PC-9 (cell line): ENCODE data around the gene LCN12. TPM values are rescaled to one million over a fixed set of nuclear protein-coding genes. Genes with fewer than 3 reads are reported as not detected.

Experiments used
- BruUV-seq: library from RNA; stranded (reverse); fragments of 400-500 nt; replicated peaks from 2 replicates; lab custom pipeline; 2021; lab: Mats Ljungman, UMichigan
- CTCF ChIA-PET: fragments of 300-600 bp; sonication (Branson Sonifier 250); formaldehyde crosslinking; loops from one replicate; lab custom pipeline; 2022; ENCODE audit warnings: antibody characterized with exemption; lab: Charles Lee
- POLR2A ChIA-PET: fragments of 300-600 bp; sonication (Branson Sonifier 250); formaldehyde crosslinking; loops from one replicate; lab custom pipeline; 2022; ENCODE audit warnings: antibody characterized with exemption; ENCODE audit not compliant: unreplicated experiment; lab: Charles Lee
- DNase-seq, 2 experiments: peaks; one replicate each; pipeline versions ENCODE4 v3.0.0 to v3.0.0-alpha.2; 2015 to 2022; ENCODE audit warnings: mixed read lengths in 1 of 2
- H2AFZ ChIP-seq: fragments of 200-600 bp; sonication (generic); 2 replicates; pipeline ENCODE4 v1.8.1; 2017; ENCODE audit warnings: antibody characterized with exemption
- H3F3A ChIP-seq: fragments of 200-600 bp; sonication (generic); 2 replicates; pipeline ENCODE4 v1.8.1; 2017; ENCODE audit warnings: antibody characterized with exemption, mild to moderate bottlenecking, low read depth; ENCODE audit not compliant: insufficient read depth
- H3K27ac ChIP-seq: fragments of 200-600 bp; sonication (generic); 2 replicates; pipeline ENCODE4 v1.6.1; 2016; ENCODE audit warnings: mixed run types
- H3K27me3 ChIP-seq: fragments of 200-600 bp; sonication (generic); 2 replicates; pipeline ENCODE4 v1.6.1; 2016; ENCODE audit warnings: low read depth, mixed run types; ENCODE audit not compliant: insufficient read depth
- H3K36me3 ChIP-seq: fragments of 200-600 bp; sonication (generic); 2 replicates; pipeline ENCODE4 v1.6.1; 2016; ENCODE audit warnings: low read depth, mixed run types
- H3K4me1 ChIP-seq: fragments of 200-600 bp; sonication (generic); replicated peaks from 2 replicates; pipeline ENCODE4 v1.6.1; 2016; ENCODE audit warnings: mixed run types; ENCODE audit not compliant: insufficient read depth
- H3K4me2 ChIP-seq: fragments of 200-600 bp; sonication (generic); 2 replicates; pipeline ENCODE4 v1.6.1; 2017; ENCODE audit warnings: mixed run types
- H3K4me3 ChIP-seq: fragments of 200-600 bp; sonication (generic); 2 replicates; pipeline ENCODE4 v1.6.1; 2016; ENCODE audit warnings: mixed run types
- H3K79me2 ChIP-seq: fragments of 200-600 bp; sonication (generic); 2 replicates; pipeline ENCODE4 v1.6.1; 2017; ENCODE audit warnings: low read depth, mixed run types
- H3K9me2 ChIP-seq: fragments of 200-600 bp; sonication (generic); 2 replicates; pipeline ENCODE4 v1.8.1; 2017; ENCODE audit warnings: mild to moderate bottlenecking; ENCODE audit not compliant: insufficient read depth
- H3K9me3 ChIP-seq: fragments of 200-600 bp; sonication (generic); 2 replicates; pipeline ENCODE4 v1.8.1; 2016; ENCODE audit warnings: low read depth; ENCODE audit not compliant: insufficient read depth
- H4K20me1 ChIP-seq: fragments of 200-600 bp; sonication (generic); 2 replicates; pipeline ENCODE4 v1.8.1; 2017; ENCODE audit not compliant: insufficient read depth
- EZH2 ChIP-seq: fragments of 200-600 bp; sonication (generic); IDR thresholded peaks from 2 replicates; pipeline ENCODE4 v1.8.0; 2017; ENCODE audit warnings: antibody characterized with exemption, low read depth
- intact Hi-C: fragments of 100-400 bp; cut with micrococcal nuclease; formaldehyde crosslinking; loops from one replicate; pipeline ENCODE4 v1.10.0; 2022; ENCODE audit not compliant: unreplicated experiment
- total RNA-seq: library from RNA; stranded (reverse); gene quantifications from 2 replicates; pipeline ENCODE4 v1.2.3, GENCODE V29; 2021
- TF ChIP-seq, protein P1 (sequence below): fragments of 200-600 bp; sonication (generic); conservative IDR thresholded peaks from 2 replicates; pipeline ENCODE4 v1.6.1; 2017; ENCODE audit warnings: mixed run types, antibody characterized with exemption, mild to moderate bottlenecking, moderate library complexity

The LCN12 gene
- total RNA-seq, 1 experiment from 2014 or later, result 9.3 TPM

DNA sequence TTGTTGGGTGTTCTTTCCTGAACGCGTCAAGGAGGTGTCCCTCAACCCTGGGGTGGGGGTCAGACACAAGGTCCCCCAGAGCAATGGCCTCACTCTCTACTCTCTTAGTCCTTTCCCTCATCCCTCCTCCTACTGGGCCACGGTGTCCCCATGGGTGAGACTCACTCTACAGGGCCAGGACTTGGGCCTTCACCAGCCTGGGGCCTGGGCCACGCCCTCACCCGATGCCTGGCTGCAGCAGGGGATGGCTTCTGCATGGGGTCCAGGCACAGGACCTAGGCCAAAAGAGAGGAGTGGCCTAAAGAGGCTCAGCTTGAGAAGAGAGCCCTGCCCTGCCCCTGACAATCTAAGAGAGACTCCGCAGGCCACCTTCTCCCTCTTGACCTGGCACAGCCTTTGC is 5.8 kb downstream of the LCN12 start:
- CTCF ChIA-PET, result no interaction called here
- no peaks in the 10 kb centered on the region for H4K20me1 ChIP-seq
- H3K36me3 ChIP-seq, result no peaks in the 10 kb centered on the region
- no peak for DNase-seq
- no peak overlapping the region for H3K27ac ChIP-seq
- no peak overlapping the region for H3K4me2 ChIP-seq
- no peaks in the 10 kb centered on the region for H3K79me2 ChIP-seq
- no peaks in the 10 kb centered on the region for H3K9me3 ChIP-seq
- POLR2A ChIA-PET, result no interaction called here
- H3K9me2 ChIP-seq, result no peaks in the 10 kb centered on the region
- no peak overlapping the region for H3K4me3 ChIP-seq
- H3K4me1 ChIP-seq, result no peaks in the 10 kb centered on the region
- TF ChIP-seq EZH2, result no peak
- TF ChIP-seq, protein P1, sequence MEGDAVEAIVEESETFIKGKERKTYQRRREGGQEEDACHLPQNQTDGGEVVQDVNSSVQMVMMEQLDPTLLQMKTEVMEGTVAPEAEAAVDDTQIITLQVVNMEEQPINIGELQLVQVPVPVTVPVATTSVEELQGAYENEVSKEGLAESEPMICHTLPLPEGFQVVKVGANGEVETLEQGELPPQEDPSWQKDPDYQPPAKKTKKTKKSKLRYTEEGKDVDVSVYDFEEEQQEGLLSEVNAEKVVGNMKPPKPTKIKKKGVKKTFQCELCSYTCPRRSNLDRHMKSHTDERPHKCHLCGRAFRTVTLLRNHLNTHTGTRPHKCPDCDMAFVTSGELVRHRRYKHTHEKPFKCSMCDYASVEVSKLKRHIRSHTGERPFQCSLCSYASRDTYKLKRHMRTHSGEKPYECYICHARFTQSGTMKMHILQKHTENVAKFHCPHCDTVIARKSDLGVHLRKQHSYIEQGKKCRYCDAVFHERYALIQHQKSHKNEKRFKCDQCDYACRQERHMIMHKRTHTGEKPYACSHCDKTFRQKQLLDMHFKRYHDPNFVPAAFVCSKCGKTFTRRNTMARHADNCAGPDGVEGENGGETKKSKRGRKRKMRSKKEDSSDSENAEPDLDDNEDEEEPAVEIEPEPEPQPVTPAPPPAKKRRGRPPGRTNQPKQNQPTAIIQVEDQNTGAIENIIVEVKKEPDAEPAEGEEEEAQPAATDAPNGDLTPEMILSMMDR, result no peak
- H3F3A ChIP-seq, result peaks cover 6% of the 10 kb centered on the region; the same call in 1 of the 2 replicates
- H2AFZ ChIP-seq, result no peak overlapping the region
- H3K27me3 ChIP-seq, result no peaks in the 10 kb centered on the region
- BruUV-seq, result no TSS peak
- intact Hi-C loops, result no loop called here

DNA sequence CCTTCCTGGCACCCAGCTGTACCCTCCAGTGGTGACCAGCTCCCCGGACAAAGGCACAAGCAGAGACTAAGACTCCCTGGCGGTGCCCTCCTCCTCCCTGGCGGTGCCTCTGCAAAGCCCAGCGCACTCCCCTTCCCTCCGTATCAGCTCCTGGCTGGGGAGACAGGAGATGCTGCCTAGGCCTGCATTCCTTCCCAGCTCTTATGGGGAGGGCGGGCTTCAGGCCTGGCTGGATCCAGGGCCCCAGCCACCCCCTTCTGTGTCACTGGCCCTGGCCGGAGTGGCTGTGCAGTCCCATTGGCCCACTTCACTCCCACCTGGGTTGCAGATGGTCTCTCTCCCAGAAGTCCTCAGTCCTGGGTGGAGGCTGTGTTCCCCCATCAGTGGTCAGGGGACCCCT is 6.4 kb downstream of the LCN12 start:
- Histone ChIP-seq H3K79me2 (no peaks in the 10 kb centered on the region), H3K4me1 (no peaks in the 10 kb centered on the region), H3K27me3 (no peaks in the 10 kb centered on the region), H3K36me3 (no peaks in the 10 kb centered on the region), H3K4me3 (no peak overlapping the region), H3K4me2 (no peak overlapping the region), H2AFZ (no peak overlapping the region), H3K9me2 (no peaks in the 10 kb centered on the region), H3K27ac (no peak overlapping the region), H4K20me1 (no peaks in the 10 kb centered on the region), H3K9me3 (no peaks in the 10 kb centered on the region), H3F3A (peaks cover 8% of the 10 kb centered on the region; the same call in 1 of the 2 replicates)
- ChIA-PET POLR2A (no interaction called here), CTCF (no interaction called here)
- intact Hi-C loops, result no loop called here
- DNase-seq, result no peak
- TF ChIP-seq EZH2, result no peak
- TF ChIP-seq, protein P1, result no peak
- no TSS peak for BruUV-seq

DNA sequence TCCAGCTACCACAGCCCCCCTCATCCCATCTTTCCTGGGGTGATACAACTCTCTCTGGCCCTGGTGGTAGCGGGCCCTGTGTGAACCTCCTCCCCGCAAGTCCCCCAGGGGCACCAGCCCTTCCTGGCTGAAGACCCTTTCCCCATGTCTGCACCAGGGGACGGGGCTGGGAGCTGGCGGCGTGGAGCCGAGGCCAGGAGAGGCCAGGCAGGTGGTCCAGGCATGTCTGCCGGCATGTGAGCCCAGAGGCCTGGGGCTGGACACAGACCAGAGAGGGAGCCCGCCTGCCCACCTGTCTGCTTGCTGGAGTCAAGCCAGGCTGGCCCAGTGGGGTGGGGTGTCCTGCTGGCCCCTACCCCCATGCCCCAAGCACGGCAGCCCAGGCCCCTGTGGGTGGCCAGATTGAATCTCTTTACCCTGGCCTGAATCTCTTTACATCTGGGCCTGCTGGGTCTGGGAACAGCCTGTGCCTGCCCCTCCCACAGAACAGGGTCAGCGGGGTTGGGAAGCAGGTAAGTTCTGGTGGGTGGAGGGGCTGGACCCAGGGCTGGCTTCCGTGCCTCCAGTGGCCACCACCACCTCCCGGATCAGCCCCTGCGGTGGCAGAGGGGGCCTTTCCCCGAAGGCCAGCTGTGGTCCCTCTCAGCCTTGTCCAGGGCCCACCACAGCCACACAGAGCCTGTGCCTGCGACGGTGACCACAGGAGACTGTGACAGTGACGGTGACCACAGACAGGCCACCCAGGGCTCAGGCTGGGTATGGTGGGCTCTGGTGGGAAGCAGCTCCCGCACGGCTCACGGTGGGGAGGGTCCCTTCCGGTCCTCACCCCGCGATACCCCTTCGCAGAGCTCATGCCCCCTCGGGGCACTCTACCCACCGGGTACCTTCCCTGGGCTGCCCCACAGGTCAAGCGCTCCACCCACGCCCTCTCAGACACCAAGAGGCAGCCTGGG is 7.1 kb downstream of the LCN12 start:
- Histone ChIP-seq H3K4me3 (no peak overlapping the region), H3K9me2 (no peaks in the 10 kb centered on the region), H3F3A (peaks cover 8% of the 10 kb centered on the region; the same call in 1 of the 2 replicates), H4K20me1 (no peaks in the 10 kb centered on the region), H3K27me3 (no peaks in the 10 kb centered on the region), H3K4me1 (peaks cover 3% of the 10 kb centered on the region), H3K79me2 (no peaks in the 10 kb centered on the region), H3K36me3 (no peaks in the 10 kb centered on the region), H3K27ac (no peak overlapping the region), H3K9me3 (no peaks in the 10 kb centered on the region), H3K4me2 (no peak overlapping the region), H2AFZ (no peak overlapping the region)
- CTCF ChIA-PET, result no interaction called here
- TF ChIP-seq, protein P1, result no peak
- TF ChIP-seq EZH2, result no peak
- intact Hi-C loops, result no loop called here
- POLR2A ChIA-PET, result no interaction called here
- DNase-seq, result no peak
- BruUV-seq, result no TSS peak
